HG03097 (cell line): Measurements from ENCODE around the gene DELE1.

Experiments
- ATAC-seq: cut with Tn5 transposase; IDR thresholded peaks from one replicate; pipeline ENCODE4 v1.9.1; 2021; ENCODE audit not compliant: unreplicated experiment, low FRiP score

Gene DELE1

GRCh38 chr5:141923448-141924313 lies at the start of gene DELE1:
Gene DELE1, plus strand, starts transcription at chr5:141923871. Its CDS starts 71 bp downstream, at chr5:141923942.
- ATAC-seq: peak; percentile 98

GRCh38 chr5:141873933-141874261 lies 49.8 kb upstream of the DELE1 start:
- ATAC-seq: no peak

GRCh38 chr5:141874262-141874964 lies 49.3 kb upstream of the DELE1 start:
- ATAC-seq: no peak

GRCh38 chr5:141875022-141875740 lies 48.5 kb upstream of the DELE1 start:
- no peak for ATAC-seq

GRCh38 chr5:141875795-141876627 lies 47.7 kb upstream of the DELE1 start:
- ATAC-seq: no peak

- no peak for ATAC-seq
Observed at GRCh38 chr5:141876628-141877355, 46.9 kb upstream of the DELE1 start.

GRCh38 chr5:141877356-141878185 lies 46.1 kb upstream of the DELE1 start:
- no peak for ATAC-seq

GRCh38 chr5:141878186-141878710 lies 45.4 kb upstream of the DELE1 start, which contains the start of gene PCDH1:
Gene PCDH1, minus strand, starts transcription at chr5:141878410. Its CDS starts 148 bp downstream, at chr5:141878262.
- no peak for ATAC-seq

- peak; percentile 72 for ATAC-seq
Observed at GRCh38 chr5:141878711-141879425, 44.8 kb upstream of the DELE1 start.

- ATAC-seq: no peak
Observed at GRCh38 chr5:141879426-141879759, 44.3 kb upstream of the DELE1 start.

- ATAC-seq: no peak
Observed at GRCh38 chr5:141879941-141880738, 43.5 kb upstream of the DELE1 start.

- ATAC-seq: no peak
Observed at GRCh38 chr5:141880961-141881801, 42.5 kb upstream of the DELE1 start.

GRCh38 chr5:141881886-141882285 lies 41.8 kb upstream of the DELE1 start:
- ATAC-seq: no peak

GRCh38 chr5:141882594-141883183 lies 41.0 kb upstream of the DELE1 start:
- no peak for ATAC-seq

GRCh38 chr5:141883184-141883891 lies 40.3 kb upstream of the DELE1 start:
- ATAC-seq: no peak
